K562 (cell line): ENCODE data around the gene GTPBP6. TPM values are rescaled to one million over a fixed set of nuclear protein-coding genes. Genes with fewer than 3 reads are reported as not detected.
"Not testable (repeated sequence)": the region's sequence is repeated elsewhere in the genome, so short reads cannot be mapped to it uniquely, and the experiment has no call there.

ENCODE experiments used
- ATAC-seq: fragments of 200-7000 bp; cut with Tn5 transposase; 3 replicates; pipeline ENCODE4 v1.9.1; 2020; ENCODE audit warnings: moderate library complexity
- BruUV-seq: library from RNA; stranded (reverse); fragments of 400-500 nt; replicated peaks from 2 replicates; lab custom pipeline; 2021; lab: Mats Ljungman, UMichigan
- CTCF ChIA-PET: fragments of 300-600 bp; formaldehyde crosslinking; extraction: SDS; loops from one replicate; lab custom pipeline; 2021; ENCODE audit warnings: low intra/inter-chr PET ratio; lab: Yijun Ruan, JAX
- POLR2A ChIA-PET: fragments of 300-600, 350-650 bp; sonication (Branson Sonifier 250); formaldehyde crosslinking; extraction: SDS; loops from one replicate; lab custom pipeline; 2021; ENCODE audit warnings: antibody characterized with exemption, inconsistent platforms; lab: Yijun Ruan, JAX
- DNase-seq, 4 experiments: peaks; one replicate each; pipeline versions ENCODE4 v3.0.0 to v3.0.0-alpha.2; 2011 to 2018; ENCODE audit warnings: low spot score in 3 of 4, mixed read lengths in 3 of 4; ENCODE audit errors: extremely low read depth in 1 of 4
- FAIRE-seq: peaks from 2 replicates; lab custom pipeline; 2011; peaks lifted over from hg19 to GRCh38; lab: Jason Lieb, UNC
- H2AFZ ChIP-seq: 2 replicates; pipeline ENCODE4 v1.6.0; 2011; ENCODE audit warnings: low read depth, low read length, control low read depth, inconsistent platforms
- H3K27ac ChIP-seq: fragments of 200-600 bp; 3 replicates; pipeline ENCODE4 v1.8.0; 2011; ENCODE audit warnings: low read depth, mild to moderate bottlenecking, control low read depth, inconsistent platforms, low read length, moderate library complexity, mixed read lengths; ENCODE audit errors: extremely low read depth
- H3K27me3 ChIP-seq, 2 experiments: fragments of 300-600 bp in 1 of 2; 2 replicates in 1 of 2; 3 replicates in 1 of 2; pipeline versions ENCODE4 v1.6.0 to v1.8.0; 2011; ENCODE audit warnings: inconsistent platforms in 2 of 2, low read length in 2 of 2, mild to moderate bottlenecking in 1 of 2, mixed read lengths in 1 of 2, moderate library complexity in 1 of 2; ENCODE audit not compliant: control insufficient read depth in 2 of 2, insufficient read depth in 2 of 2
- H3K36me3 ChIP-seq: fragments of 300-600 bp; 3 replicates; pipeline ENCODE4 v1.8.0; 2011; ENCODE audit warnings: mild to moderate bottlenecking, low read length, inconsistent platforms; ENCODE audit not compliant: control insufficient read depth, insufficient read depth
- H3K4me1 ChIP-seq, 2 experiments: fragments of 200-600 bp in 1 of 2; replicated peaks in 1 of 2; 2 replicates in 1 of 2; 3 replicates in 1 of 2; pipeline versions ENCODE4 v1.5.1 to v1.8.0; 2011; ENCODE audit warnings: inconsistent platforms in 2 of 2, low read length in 2 of 2, mild to moderate bottlenecking in 1 of 2, mixed read lengths in 1 of 2, moderate library complexity in 1 of 2; ENCODE audit not compliant: control insufficient read depth in 2 of 2, insufficient read depth in 2 of 2
- H3K4me2 ChIP-seq: 2 replicates; pipeline ENCODE4 v1.6.1; 2011; ENCODE audit warnings: low read length, control low read depth, inconsistent platforms, mixed read lengths; ENCODE audit not compliant: insufficient read depth
- H3K4me3 ChIP-seq: fragments of 200-600 bp; sonication (generic), shearing (Covaris generic); 2 replicates; pipeline ENCODE4 v1.5.1; 2016; ENCODE audit warnings: control low read depth, inconsistent platforms
- H3K79me2 ChIP-seq: fragments of 200-600 bp; 3 replicates; pipeline ENCODE4 v1.8.0; 2011; ENCODE audit warnings: low read length, inconsistent platforms; ENCODE audit not compliant: control insufficient read depth, insufficient read depth
- H3K9ac ChIP-seq, 2 experiments: 2 replicates each; pipeline versions ENCODE4 v1.6.0 to v1.6.1; 2011; ENCODE audit warnings: low read depth in 2 of 2, low read length in 2 of 2, control low read depth in 1 of 2, inconsistent platforms in 1 of 2, mild to moderate bottlenecking in 1 of 2, mixed read lengths in 1 of 2; ENCODE audit not compliant: insufficient read depth in 1 of 2
- H3K9me1 ChIP-seq: one replicate; pipeline ENCODE4 v1.6.0; 2011; ENCODE audit warnings: inconsistent platforms, mild to moderate bottlenecking, low read length, moderate library complexity; ENCODE audit not compliant: control insufficient read depth, insufficient read depth
- H3K9me3 ChIP-seq: replicated peaks from 2 replicates; pipeline ENCODE4 v1.5.1; 2011; ENCODE audit warnings: low read depth, low read length, inconsistent platforms; ENCODE audit not compliant: control insufficient read depth, insufficient read depth
- H4K20me1 ChIP-seq: replicated peaks from 2 replicates; pipeline ENCODE4 v1.6.1; 2011; ENCODE audit warnings: low read length, inconsistent platforms, mixed read lengths; ENCODE audit not compliant: control insufficient read depth, insufficient read depth
- ADNP ChIP-seq: fragments of 200-800 bp; sonication (Bioruptor generic); IDR thresholded peaks from 2 replicates; pipeline ENCODE4 v1.6.1; 2016; ENCODE audit warnings: missing genetic modification characterization, missing compliant biosample characterization
- BCOR ChIP-seq: fragments of 450-650 bp; IDR thresholded peaks from 2 replicates; pipeline ENCODE4 v1.6.1; 2016
- CBX3 ChIP-seq, 2 experiments: IDR thresholded peaks; 1 replicate in 1 of 2; 2 replicates in 1 of 2; pipeline ENCODE4 v1.6.1; 2012; ENCODE audit warnings: inconsistent platforms in 2 of 2, low read length in 2 of 2, borderline replicate concordance in 1 of 2, control low read depth in 1 of 2
- CHD4 ChIP-seq: fragments of 200-600 bp; sonication (generic); IDR thresholded peaks from 3 replicates; pipeline ENCODE4 v1.6.1; 2012; ENCODE audit warnings: low read depth, mild to moderate bottlenecking, mixed read lengths, low read length, inconsistent platforms; ENCODE audit not compliant: insufficient read depth, insufficient replicate concordance, poor library complexity, severe bottlenecking
- PHF20 ChIP-seq: fragments of 450-650 bp; IDR thresholded peaks from 2 replicates; pipeline ENCODE4 v1.6.1; 2018; ENCODE audit not compliant: partially characterized antibody
- RBM25 ChIP-seq: fragments of 200-400 bp; formaldehyde crosslinking; IDR thresholded peaks from 2 replicates; pipeline ENCODE4 v1.6.1; 2018; ENCODE audit warnings: low read length, low read depth, moderate library complexity; ENCODE audit not compliant: severe bottlenecking
- SMARCA5 ChIP-seq: fragments of 450-650 bp; IDR thresholded peaks from 2 replicates; pipeline ENCODE4 v1.6.1; 2016
- ZFP36 ChIP-seq: fragments of 150-350 bp; IDR thresholded peaks from 2 replicates; pipeline ENCODE4 v1.6.1; 2018; ENCODE audit warnings: low read length, low read depth; ENCODE audit not compliant: partially characterized antibody
- ZKSCAN8 ChIP-seq: fragments of 200-800 bp; sonication (Bioruptor generic); IDR thresholded peaks from 2 replicates; pipeline ENCODE4 v1.6.1; 2016; ENCODE audit warnings: missing genetic modification characterization, missing compliant biosample characterization
- WGBS: fragments of 100-300 bp; shearing (Covaris generic); methylation state at CpG from one replicate; pipeline ENCODE4 v1.1.6; 2016; ENCODE audit warnings: low coverage, mixed read lengths; ENCODE audit not compliant: insufficient coverage; ENCODE audit errors: missing lambda C conversion rate; 5-methylcytosine and 5-hydroxymethylcytosine counted together
- in situ Hi-C: fragments of 300-500 bp; cut with MboI; formaldehyde crosslinking; loops from 4 replicates; pipeline ENCODE4 v1.15.0; 2018; ENCODE audit warnings: inconsistent platforms, mixed read lengths
- intact Hi-C: fragments of 100-400 bp; cut with micrococcal nuclease; formaldehyde crosslinking; loops from 2 replicates; pipeline ENCODE4 v1.14.2; 2022
- polyA plus RNA-seq, 8 experiments: library from polyadenylated mRNA; depleted of rRNA in 4 of 8; stranded (reverse) in 5 of 8; unstranded in 3 of 8; fragments of >200 nt; fragmentation: Nextera tagmentation in 2 of 8; fragmentation: Illumina TruSeq in 1 of 8; extraction: Ambion mirVana in 2 of 8; extraction: Trizol in 1 of 8; gene quantifications; 2 replicates each; pipeline versions ENCODE4 v1.2.1 to v1.2.3, GENCODE V29; 2011 to 2014; ENCODE audit warnings: inconsistent platforms in 1 of 8, missing spikeins in 1 of 8
- total RNA-seq, 7 experiments: library from RNA; depleted of rRNA in 6 of 7; stranded (reverse); fragments of >200 nt in 6 of 7; fragmentation: Illumina TruSeq in 2 of 7; extraction: Trizol in 2 of 7; gene quantifications; 2 replicates each; pipeline versions ENCODE4 v1.2.1 to v1.2.3, GENCODE V29; 2011 to 2021; ENCODE audit warnings: low replicate concordance in 1 of 7

GTPBP6 gene
- total and polyA plus RNA-seq, 9 of the 15 experiments (the other 6 are each of a cell fraction or from before 2014, with no cell fraction given), result 0.24 to 35.2 (median 8.0) TPM

DNA sequence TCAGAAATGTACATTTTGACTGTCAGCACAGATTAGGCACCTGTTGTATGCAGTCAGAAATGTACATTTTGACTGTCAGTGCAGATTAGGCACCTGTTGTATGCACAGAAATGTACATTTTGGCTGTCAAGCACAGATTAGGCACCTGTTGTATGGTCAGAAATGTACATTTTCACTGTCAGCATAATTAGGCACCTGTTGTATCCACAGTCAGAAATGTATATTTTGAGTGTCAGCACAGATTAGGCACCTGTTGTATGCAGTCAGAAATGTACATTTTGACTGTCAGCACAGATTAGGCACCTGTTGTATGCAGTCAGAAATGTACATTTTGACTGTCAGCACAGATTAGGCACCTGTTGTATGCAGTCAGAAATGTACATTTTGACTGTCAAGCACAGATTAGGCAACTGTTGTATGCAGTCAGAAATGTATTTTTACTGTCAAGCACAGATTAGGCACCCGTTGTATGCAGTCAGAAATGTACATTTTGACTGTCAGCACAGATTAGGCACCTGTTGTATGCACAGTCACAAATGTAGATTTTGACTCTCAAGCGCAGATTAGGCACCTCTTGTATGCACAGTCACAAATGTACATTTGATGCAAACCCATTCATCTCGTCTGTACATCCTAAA lies 11.9 kb downstream of the GTPBP6 start:
- BruUV-seq, result not testable (repeated sequence)

More for the DNA sequence above, 11.9 kb downstream of the GTPBP6 start:
- POLR2A ChIA-PET, H3K4me3 ChIP-seq, ATAC-seq, H3K27ac ChIP-seq, H3K79me2 ChIP-seq, H2AFZ ChIP-seq, H4K20me1 ChIP-seq, H3K9me3 ChIP-seq, H3K4me2 ChIP-seq, H3K4me1 ChIP-seq, CTCF ChIA-PET, DNase-seq, H3K27me3 ChIP-seq, intact Hi-C loops, H3K9ac ChIP-seq, in situ Hi-C loops, H3K9me1 ChIP-seq: not testable (repeated sequence)
- peaks cover 57% of the 10 kb centered on the region for H3K36me3 ChIP-seq
- peak; percentile 2 for TF ChIP-seq PHF20
- peak; percentile 24 for TF ChIP-seq SMARCA5
- TF ChIP-seq CBX3 (IDR thresholded peaks at IDR 0.05; ENCODE audit: borderline replicate concordance in 1 of 2, low read length in 2 of 2), result 0 out of 3 replicates have a peak, but pooled peaks of 1 of the 2 experiments have one; percentile 48
- peak; percentile 81 for TF ChIP-seq RBM25
- peak; percentile 30 for TF ChIP-seq CHD4
- peak; percentile 94 for TF ChIP-seq ADNP (tag)
- TF ChIP-seq BCOR, result peak; percentile 60; the same call in 1 of the 2 replicates
- peak; percentile 36 for TF ChIP-seq ZFP36
- peak; percentile 100 for TF ChIP-seq ZKSCAN8 (CRISPR knock-in tag)
- 83% methylated on average over 2 of the region's 3 CpGs for WGBS
- FAIRE-seq, result peak; percentile 79
